ENCODE data around the gene FAM186B. TPM values are rescaled to one million over a fixed set of nuclear protein-coding genes. Genes with fewer than 3 reads are reported as not detected.
"Not testable (repeated sequence)": the region's sequence is repeated elsewhere in the genome, so short reads cannot be mapped to it uniquely, and the experiment has no call there.

FAM186B gene
- total RNA-seq, 6 donors from 2014 or later, result 0.20 to 3.1 (median 0.73) TPM

GRCh38 chr12:49619286-49619685, 13.8 kb upstream of the FAM186B start:
- Histone ChIP-seq H3K9me3 (no peaks in the 10 kb centered on the region), H3K4me1 (peaks cover 10 to 24% (median 14%) of the 10 kb centered on the region in 4 donors), H3K36me3 (no peaks in the 10 kb centered on the region), H3K27me3 (no peaks in the 10 kb centered on the region), H3K27ac (no peak overlapping the region), H3K4me3 (no peak overlapping the region)
- WGBS, 2 donors, result 80 to 82% methylated on average over 3 of the region's 3 CpGs
- no peak for TF ChIP-seq POLR2AphosphoS5 (IDR thresholded peaks at IDR 0.05)
- no peak for TF ChIP-seq POLR2A (IDR thresholded peaks at IDR 0.05)
- no peak for TF ChIP-seq EP300 (IDR thresholded peaks at IDR 0.05)
- TF ChIP-seq CTCF (IDR thresholded peaks at IDR 0.05), result no peak
- DNase-seq (no peak), ATAC-seq (ENCODE audit: low FRiP score in 2 of 2) (no peak)

GRCh38 chr12:49618576-49618975, 13.1 kb upstream of the FAM186B start:
- no peaks in the 10 kb centered on the region for H3K9me3 ChIP-seq
- H3K4me1 ChIP-seq, result peaks cover 10 to 17% (median 14%) of the 10 kb centered on the region in 4 donors
- TF ChIP-seq CTCF (IDR thresholded peaks at IDR 0.05), result no peak
- TF ChIP-seq POLR2AphosphoS5 (IDR thresholded peaks at IDR 0.05), result no peak
- no peak for TF ChIP-seq EP300 (IDR thresholded peaks at IDR 0.05)
- no peak for TF ChIP-seq POLR2A (IDR thresholded peaks at IDR 0.05)
- DNase-seq (no peak), ATAC-seq (ENCODE audit: low FRiP score in 2 of 2) (no peak)
- no peak overlapping the region for H3K27ac ChIP-seq
- no peaks in the 10 kb centered on the region for H3K27me3 ChIP-seq
- 68 to 79% methylated on average over 1 of the region's 1 CpG for WGBS, 2 donors
- H3K4me3 ChIP-seq, result no peak overlapping the region
- H3K36me3 ChIP-seq, result no peaks in the 10 kb centered on the region

GRCh38 chr12:49616533-49617219, 11.2 kb upstream of the FAM186B start:
- Histone ChIP-seq H3K9me3 (no peaks in the 10 kb centered on the region), H3K36me3 (no peaks in the 10 kb centered on the region), H3K4me3 (no peak overlapping the region), H3K4me1 (peaks cover 2 to 3% (median 2%) of the 10 kb centered on the region in 4 donors), H3K27ac (no peak overlapping the region), H3K27me3 (no peaks in the 10 kb centered on the region)
- TF ChIP-seq CTCF (IDR thresholded peaks at IDR 0.05) (no peak), EP300 (IDR thresholded peaks at IDR 0.05) (no peak), POLR2A (IDR thresholded peaks at IDR 0.05) (no peak), POLR2AphosphoS5 (IDR thresholded peaks at IDR 0.05) (no peak)
- ATAC-seq (ENCODE audit: low FRiP score in 2 of 2), result no peak
- 57 to 59% methylated on average over 5 of the region's 5 CpGs for WGBS, 2 donors
- DNase-seq, result no peak

GRCh38 chr12:49615725-49616124, 10.3 kb upstream of the FAM186B start:
- ATAC-seq (ENCODE audit: low FRiP score in 2 of 2), result no peak
- 80 to 96% methylated on average over 7 of the region's 7 CpGs for WGBS, 2 donors
- no peaks in the 10 kb centered on the region for H3K36me3 ChIP-seq
- TF ChIP-seq POLR2A (IDR thresholded peaks at IDR 0.05) (no peak), CTCF (IDR thresholded peaks at IDR 0.05) (no peak), EP300 (IDR thresholded peaks at IDR 0.05) (no peak), POLR2AphosphoS5 (IDR thresholded peaks at IDR 0.05) (no peak)
- no peak overlapping the region for H3K27ac ChIP-seq
- DNase-seq, result no peak
- no peaks in the 10 kb centered on the region for H3K27me3 ChIP-seq
- H3K4me1 ChIP-seq, result no peaks in the 10 kb centered on the region
- no peak overlapping the region for H3K4me3 ChIP-seq
- no peaks in the 10 kb centered on the region for H3K9me3 ChIP-seq

- TF ChIP-seq POLR2A (IDR thresholded peaks at IDR 0.05), result no peak
- no peak for TF ChIP-seq POLR2AphosphoS5 (IDR thresholded peaks at IDR 0.05)
- TF ChIP-seq CTCF (IDR thresholded peaks at IDR 0.05), result no peak
- TF ChIP-seq EP300 (IDR thresholded peaks at IDR 0.05), result no peak
- peaks cover 0 to 5% (median 2%) of the 10 kb centered on the region in 4 donors for H3K4me1 ChIP-seq
- no peak for ATAC-seq (ENCODE audit: low FRiP score in 2 of 2)
- H3K4me3 ChIP-seq, result no peak overlapping the region
- no peak overlapping the region for H3K27ac ChIP-seq
- no peaks in the 10 kb centered on the region for H3K27me3 ChIP-seq
- DNase-seq, result no peak
- H3K36me3 ChIP-seq, result no peaks in the 10 kb centered on the region
- no peaks in the 10 kb centered on the region for H3K9me3 ChIP-seq
These were observed 6.8 kb upstream of the FAM186B start for GRCh38 chr12:49612210-49612609.

GRCh38 chr12:49610785-49611184, 5.3 kb upstream of the FAM186B start:
- H3K27me3 ChIP-seq; H3K27ac ChIP-seq; H3K9me3 ChIP-seq; DNase-seq; H3K4me1 ChIP-seq; ATAC-seq (ENCODE audit: low FRiP score in 2 of 2); H3K4me3 ChIP-seq; H3K36me3 ChIP-seq: not testable (repeated sequence)
- 91 to 92% methylated on average over 4 of the region's 4 CpGs for WGBS, 2 donors
